Hepatic stellate cell (primary cell): ENCODE data around the gene CA5A.
"Not testable (repeated sequence)": the region's sequence is repeated elsewhere in the genome, so short reads cannot be mapped to it uniquely, and the experiment has no call there.

ENCODE experiments used
- DNase-seq: peaks from one replicate; pipeline ENCODE4 v3.0.0; 2011; ENCODE audit warnings: low spot score

CA5A gene

DNA sequence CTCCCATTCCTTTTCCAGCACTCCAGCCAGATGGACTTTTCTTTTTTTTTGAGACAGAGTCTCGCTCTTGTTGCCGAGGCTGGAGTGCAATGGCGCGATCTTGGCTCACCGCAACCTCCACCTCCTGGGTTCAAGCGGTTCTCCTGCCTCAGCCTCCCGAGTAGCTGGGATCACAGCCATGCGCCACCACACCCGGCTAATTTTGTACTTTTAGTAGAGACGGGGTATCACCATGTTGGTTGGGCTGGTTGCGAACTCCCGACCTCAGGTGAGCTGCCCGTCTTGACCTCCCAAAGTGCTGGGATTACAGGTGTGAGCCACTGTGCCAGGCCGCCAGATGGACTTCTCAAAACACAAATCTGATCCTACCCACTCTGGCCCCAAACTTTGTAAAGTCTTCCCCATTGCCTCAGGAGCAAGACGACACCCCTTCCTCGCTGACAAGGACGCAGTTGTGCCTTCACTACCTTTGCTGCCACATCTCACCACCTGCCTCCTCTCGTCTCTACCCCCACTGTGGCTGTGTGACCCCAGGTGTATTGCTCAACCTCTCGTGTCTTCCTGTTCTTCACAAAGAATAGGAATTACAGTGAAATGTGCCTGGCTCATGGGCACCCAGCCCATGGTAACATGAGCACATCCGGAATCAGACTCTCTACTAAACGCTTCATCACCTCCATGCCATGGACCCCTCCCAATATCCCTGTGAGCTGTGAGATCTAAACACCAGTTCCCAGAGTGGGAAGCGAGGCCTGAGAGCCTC is 11.2 kb upstream of the CA5A start:
- no peak for DNase-seq

DNA sequence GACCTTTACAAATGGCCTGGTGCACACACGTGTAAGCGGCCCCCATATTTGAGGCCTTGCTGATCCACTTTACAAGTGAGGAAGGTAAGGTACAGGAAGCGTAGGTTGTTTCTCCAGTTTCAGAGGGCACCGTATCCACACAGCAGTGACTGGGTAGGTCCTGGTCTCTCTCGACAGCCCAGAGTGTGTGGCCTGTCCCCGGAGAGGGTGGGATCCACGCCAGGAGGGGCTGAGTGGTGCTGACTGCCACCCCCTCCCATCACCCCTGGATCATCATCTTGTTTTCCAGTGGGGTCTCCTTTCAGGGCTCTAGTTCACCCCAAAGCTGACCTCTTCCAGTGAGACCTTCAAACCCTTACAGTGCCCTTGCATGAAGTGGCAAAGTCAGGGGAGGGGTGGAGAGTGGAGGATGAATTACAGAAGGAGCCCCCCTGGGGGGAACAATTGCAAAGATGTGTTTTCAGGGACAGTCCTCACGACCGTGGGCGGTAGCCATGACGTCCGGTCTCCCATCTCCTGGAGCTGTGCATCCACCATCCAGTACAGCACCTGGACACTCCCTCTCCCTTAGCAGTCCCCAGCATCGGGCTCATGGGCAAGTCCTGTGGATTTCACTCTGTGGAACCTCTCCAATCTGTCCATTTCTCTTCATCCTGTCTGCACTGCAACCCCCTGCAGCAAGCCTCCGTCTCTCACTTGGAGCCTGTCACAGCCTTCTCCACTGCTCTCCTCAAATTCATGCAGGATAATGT is 10.4 kb upstream of the CA5A start:
- DNase-seq: no peak

DNA sequence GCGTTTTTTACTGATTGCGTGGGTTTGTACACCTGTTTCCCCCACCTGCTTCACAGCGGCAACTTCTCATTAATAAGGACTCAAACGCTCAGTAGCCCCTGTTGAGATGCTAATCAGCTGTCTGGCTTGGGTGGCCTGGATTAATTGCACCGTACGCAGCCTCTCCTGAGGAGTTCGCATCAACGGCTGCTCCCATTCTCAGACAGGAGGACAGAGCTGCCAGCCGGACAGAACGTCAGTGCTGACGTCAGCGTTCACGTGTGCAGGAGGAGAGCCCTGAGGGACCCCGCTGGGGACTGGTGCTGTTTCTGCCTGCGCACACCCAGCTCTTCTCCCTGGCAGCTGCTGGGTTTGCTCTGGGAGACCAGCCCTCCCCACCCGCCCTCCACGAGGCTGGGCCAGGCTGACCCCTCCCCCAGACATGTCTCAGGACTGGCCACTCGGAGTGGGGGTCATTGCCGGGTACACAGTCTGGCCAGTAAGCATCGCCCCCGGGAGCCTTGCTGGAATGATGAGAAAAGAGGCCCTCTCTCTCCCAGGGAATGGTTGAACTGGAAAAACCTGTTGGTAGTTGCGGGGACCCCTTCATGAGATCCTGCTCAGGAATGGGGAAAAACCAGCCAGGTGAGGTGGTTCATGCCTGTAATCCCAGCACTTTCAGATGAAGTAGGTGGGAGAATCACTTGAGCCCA is 9.2 kb upstream of the CA5A start:
- DNase-seq: no peak

DNA sequence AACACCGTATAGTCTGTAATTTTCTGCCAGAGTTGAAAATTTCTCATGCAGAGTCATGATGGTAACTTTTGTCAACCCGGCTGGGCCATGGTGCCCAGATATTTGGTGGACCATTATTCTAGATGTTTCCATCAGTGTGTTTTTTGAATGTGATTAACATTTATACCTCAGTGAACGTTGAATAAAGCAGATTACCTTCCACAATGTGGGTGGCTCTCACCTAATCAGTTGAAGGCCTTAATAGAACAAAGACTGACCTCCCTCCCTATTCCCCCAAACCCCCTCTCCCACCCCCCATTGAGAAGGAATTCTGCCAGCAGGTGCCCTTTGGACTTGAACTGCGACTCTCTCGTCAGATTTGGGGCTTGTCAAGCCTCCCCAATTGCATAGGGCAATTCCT is 6.4 kb upstream of the CA5A start:
- DNase-seq: no peak

DNA sequence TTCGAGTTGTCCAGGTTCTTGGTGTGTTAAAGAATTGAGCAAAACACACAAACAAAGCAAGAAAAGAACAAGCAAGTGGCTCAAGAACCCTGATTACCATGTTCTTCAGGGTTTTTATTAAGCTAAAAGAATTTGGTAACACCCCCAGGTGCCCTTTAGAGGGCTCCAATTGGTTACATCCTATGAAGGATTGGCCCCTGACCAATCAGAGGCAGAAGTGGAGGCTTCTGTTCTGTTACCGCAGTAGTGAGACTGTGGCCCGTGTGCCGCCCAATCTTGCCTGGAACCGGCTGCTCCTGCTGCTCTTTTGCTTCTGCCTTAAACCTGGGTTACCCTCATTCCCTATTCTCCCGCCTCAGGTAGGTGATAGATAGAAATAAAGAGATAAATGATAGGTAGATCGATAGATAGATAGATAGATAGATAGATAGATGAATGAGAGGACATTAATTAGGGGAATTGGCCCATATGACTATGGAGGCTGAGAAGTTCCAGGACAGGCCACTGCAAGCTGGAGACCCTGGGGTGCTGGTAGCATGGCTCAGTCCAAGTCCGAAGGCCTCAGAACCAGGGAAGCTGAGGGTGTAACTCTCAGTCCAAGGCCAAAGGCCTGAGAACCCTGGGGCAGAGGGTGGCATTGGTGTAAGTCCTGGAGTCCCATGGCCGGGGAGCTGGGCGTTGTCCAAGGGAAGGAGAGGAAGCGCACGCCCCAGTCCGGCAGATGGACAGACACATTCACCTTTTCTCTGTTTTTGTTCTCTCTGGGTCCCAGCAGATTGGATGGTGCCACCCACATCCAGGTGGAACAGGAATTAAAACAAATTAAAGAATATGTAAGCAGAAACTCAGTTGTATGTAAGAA is 3.5 kb upstream of the CA5A start:
- DNase-seq: no peak

DNA sequence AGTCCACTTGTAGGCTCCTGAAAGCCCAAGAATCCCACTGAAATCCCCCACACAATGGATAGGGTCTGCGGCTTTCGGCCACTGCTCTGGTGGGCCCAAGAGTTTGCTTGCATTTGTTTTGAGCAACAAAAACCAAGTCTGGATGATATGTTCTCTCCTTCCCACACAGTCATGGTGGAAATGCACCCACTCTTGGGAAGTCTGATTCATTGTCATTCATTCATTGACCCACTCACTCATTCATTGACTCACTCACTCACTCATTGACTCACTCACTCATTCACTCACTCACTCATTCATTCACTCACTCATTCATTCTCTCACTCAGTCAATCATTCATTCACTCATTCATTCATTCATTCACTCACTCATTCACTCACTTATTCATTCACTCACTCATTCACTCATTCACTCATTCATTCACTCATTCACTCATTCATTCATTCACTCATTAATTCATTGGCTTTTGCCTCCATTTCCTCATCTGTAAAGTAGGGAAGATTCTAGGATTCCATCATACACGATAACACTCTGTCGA is 2.2 kb upstream of the CA5A start:
- DNase-seq: no peak

DNA sequence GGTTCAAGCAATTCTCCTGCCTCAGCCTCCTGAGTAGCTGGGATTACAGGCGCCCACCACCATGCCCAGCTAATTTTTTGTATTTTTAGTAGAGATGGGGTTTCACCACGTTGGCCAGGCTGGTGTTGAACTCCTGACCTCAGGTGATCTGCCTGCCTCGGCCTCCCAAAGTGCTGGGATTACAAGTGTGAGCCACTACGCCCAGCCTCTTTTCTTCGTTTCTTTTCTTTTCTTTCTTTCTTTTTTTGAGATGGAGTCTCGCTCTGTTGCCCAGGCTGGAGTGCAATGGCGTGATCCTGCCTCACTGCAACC is 858 bp upstream of the CA5A start:
- DNase-seq: not testable (repeated sequence)

DNA sequence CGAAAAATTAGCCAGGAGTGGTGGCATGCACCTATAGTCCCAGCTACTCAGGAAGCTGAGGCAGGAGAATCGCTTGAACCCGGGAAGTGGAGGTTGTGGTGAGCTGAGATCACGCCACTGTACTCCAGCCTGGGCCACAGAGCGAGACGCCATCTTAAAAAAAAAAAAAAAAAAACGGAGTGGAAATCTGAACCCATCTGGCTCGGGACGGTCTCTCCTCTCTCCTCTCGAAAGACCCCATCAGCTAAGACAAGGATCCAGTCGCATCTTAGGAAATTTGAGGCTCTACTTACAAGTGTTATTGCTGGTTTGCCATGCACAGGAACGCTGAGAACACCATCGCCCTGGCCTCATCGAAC is 334 bp downstream of the CA5A start:
- not testable (repeated sequence) for DNase-seq

DNA sequence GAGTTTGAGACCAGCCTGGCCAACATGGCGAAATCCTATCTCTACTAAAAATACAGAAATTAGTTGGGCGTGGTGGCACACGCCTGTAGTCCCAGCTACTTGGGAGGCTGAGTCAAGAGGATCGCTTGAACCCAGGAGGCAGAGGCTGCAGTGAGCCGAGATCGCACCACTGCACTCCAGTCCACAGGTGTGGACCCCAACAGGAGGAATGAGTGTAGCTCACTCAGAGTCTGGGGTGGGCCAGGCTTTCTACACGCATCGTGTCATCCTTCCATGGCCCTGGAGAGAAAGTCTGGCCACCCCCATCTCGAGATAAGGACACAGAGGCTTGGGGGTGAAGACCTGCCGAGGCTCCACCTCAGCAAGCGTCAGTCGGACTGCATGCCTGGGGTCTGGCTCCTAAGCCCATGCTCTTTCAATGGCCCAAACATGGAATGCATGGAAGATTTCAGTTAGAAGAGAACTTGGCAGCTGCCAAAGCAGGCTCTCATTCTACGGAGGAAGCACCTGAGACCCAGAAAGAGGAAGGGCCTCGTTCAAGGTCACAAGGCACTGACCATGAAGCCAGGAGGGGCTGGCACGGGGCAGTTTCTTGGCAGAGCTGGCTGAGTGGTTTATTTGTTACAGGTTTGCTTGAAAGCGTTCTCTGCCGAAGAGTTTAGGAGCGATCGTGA is 1.4 kb downstream of the CA5A start:
- not testable (repeated sequence) for DNase-seq

DNA sequence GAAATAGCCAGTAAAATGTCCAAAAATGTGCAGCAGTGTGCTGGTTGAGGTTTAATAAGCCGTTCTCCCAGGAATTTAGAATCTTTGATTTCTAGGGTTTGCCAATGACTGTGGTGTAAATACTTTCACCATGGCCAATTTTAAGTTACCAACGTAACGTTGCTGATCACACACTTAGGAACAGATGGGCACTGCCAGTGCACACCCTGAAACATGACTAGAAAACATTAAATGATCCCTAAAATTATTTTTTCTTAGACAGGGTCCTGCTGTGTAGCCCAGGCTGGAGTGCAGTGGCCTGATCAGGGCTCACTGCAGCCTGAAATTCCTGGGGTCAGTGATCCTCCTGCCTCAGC is 3.2 kb downstream of the CA5A start:
- DNase-seq: no peak

DNA sequence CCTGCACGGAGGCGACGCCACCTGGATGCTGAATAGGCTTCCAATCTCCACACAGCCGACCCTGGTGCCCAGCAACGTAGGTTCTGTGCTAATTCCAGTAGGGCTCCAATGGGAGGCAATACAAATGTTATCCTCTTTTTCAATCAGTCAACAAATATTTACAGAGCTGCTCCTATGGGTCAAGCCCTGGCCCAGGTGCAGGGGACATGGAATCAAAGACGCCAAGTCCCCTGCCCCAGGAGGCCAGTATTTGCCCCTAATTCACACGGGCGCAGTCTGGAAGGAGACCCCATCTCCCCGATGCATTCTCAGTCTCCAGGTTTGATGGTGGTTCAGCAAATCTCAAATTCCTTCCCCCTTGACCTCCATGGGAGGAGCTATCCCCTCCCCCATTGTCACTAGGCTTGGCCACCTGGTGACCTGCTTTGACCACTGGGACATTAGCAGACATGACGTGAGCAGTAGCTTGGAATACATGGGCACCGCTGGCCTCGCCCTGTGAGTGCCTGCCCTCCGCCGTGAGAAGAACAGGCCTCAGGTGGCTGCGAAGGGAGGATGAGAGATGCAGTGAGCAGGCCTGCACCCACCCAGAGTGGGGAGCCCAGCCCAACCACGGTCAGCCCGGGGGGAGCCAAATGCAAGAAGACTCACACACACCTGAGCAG is 3.7 kb downstream of the CA5A start:
- DNase-seq: not testable (repeated sequence)

DNA sequence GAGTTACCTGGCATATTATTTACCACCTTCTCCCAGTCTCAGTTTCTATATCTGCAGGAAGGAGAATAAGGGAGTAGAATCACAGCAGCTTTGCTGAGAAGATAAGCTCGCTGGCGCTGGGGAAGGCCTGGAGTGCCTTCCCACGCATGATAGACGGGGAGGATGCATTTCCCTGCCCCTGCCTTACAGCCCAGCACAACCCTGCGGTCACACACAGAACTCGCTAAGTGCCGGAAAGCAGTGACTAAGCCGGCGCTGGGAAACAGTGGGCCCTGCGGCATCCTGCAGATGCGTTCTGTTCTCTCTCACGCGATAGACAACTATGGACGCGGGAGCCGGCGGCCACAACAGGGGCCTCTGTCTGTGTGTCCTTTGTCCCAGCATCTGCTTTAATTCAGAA is 4.8 kb downstream of the CA5A start:
- peak; percentile 83 for DNase-seq

DNA sequence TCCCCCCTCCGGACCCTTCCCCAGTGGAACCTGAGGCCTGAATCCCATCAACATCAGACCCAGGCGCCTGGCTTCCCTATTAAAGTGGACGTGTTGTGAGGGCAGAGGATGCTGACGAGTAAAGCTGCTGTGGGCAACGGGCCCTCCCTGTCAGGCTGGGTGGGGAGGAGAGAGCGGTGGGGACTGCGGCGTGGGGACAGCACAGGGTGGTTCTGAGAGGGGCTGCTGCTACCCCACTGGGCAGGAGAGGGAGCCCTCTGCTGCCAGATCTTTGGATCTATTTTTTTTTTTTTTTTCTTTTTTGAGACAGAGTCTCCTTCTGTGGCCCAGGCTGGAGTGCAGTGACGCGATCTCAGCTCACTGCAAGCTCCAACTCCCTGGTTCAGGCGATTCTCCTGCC is 5.9 kb downstream of the CA5A start:
- peak; percentile 46 for DNase-seq

DNA sequence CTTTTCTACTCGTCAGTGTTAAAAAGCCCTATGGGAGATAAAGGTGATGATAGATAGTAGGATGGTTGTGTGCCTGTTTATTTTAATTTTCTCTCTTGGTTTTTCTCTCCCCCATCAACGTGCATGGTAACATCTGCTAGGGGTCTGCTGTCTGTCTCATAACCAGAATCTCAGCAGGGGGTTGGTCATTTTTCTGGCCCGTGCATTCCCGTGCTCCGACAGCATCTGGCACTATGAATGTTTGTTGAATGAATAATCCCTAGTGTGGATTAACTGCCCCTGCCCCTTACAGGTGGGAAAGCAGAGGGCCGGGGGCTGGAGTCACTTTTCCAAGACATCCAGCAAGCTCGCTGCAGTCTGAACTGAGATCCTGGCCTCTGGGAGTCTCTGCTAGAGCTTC is 6.3 kb downstream of the CA5A start:
- no peak for DNase-seq

DNA sequence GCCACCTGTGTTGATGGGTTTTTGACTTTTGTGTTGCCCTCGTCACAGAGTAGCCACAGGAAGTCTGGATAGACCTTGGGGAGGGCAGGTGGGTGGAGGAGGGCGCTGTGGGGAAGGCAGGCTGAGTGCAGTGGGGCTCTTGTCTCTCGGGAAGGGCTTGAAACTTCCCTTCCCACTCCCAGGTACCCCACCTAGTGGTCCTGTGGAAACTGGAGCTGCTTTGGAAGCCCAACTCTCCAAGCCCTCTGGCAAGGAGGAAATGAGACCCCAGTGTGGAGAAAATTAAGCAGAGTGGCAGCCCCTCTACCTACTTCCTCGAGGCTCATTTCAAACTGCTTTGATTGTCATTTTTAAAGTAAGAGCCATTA is 9.2 kb downstream of the CA5A start:
- no peak for DNase-seq

DNA sequence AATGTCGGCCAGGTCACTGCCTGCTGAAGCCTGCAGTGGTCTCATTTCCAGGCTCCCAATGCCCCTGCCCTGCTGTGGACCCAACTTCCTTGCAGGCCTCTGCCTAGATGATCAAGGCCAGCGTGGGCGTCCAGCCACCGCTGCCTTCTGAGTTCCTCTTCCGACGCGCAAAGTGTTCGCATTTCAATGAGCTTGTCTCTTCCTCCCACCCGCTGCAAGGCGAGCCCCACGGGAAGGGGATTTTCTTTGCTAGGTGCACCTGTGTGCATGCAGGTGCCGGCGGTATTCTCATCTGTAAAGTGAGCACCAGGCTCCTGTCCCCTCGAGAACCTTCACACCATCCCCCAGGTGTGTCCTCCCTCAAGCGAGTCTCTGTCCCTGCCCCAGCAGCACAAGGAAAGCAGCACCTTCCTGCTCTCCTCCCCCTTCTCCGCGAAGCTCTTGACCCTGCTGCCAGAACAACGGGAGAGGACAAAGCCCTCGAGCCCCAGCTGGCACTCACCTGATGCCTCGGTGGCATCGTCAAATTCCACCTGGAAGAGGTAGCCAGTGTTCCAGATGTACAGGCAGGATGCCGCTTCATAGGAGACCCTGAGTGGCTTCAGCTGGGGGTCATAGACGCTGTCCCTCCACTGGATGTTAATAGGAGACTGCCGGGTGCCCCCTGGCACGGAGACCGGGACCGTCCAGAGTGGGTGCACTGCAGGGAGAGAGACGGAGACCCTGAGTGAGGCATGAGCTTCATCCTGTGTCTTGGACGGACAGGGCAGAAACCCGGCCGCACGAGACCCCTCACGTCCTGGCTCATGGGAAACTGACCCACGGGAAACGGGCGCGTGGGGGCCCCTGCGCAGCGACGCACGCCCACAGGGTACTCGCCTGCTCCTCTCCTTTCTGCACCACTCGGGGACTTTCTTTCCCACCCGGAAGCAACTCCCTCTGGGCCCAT is 9.8 kb downstream of the CA5A start:
- DNase-seq: no peak

DNA sequence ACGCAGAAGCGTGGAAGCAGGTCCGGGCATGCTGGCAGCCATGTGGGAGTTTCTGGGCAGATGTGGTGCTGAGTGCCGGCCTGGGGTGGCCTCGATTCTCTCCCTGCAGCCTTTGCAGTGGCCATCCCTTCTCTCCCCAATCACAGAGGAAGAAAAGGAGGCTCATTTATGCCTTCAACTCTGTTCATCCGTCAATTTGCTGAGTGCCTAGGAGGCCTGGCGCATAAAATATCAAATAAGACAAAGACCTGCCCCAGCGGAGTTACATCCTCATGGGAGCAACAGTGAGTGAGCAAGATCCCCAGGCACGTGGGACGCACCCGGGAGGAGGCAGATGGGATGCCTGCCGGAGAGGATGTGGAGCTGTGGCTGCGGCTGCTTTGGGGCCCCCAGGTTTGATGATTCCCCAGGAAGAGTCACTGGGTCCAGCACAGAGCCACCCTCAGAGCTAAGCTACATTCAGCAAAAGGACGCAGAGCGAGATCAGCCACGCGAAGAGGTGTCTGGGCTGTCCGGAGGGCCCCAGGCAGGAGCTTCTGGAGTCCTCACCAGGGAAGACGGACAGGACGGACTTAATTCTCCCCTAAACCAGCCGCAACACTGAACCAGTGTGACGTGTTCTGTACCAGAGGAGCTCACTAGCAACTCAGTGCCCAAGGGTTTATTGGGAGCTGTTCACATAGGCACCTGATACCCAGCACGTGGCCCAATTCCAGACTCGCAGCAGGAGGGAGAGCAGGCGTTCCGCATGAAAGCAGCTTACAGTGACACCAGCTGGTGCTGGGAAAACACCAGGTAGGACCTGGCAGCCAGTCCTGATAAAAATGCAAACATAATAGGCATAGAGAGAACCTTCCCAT is 11.3 kb downstream of the CA5A start:
- DNase-seq: no peak

DNA sequence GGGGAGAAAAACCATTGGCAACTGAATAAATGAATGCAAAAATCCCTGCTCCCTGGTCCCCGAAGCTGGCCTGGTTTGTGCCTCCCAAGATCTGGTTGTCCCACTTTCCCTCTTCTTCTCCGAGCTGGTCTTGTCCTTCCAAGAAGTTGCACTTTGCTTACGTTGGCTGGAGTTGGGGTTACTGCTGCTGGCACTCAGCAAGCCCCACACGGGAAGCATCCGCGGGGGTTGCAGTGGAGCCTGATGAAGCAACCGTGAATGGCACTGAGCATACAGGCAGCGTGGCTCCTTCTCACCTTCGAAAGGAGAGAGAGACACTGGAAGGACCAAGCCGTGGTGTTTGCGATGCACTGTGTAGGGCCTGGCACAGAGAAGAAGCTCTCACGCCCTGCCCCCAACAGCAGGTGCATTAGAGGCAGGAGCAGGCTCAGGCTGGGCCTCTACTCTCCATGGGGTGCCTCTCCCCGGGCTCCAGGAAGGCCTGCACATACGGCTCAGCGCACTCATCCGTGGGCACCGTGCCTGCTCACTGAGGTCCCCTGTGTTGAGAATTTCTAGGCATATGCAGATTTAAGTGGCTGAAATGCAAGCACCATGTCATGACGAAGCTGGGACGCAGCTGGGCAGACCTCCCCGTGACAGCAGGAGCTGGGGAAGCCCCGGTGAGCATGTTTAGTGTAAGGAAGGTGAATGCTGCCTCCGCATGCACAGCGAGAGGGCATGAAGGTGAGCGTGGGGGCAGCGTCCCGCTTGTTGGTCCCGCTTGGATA is 12.1 kb downstream of the CA5A start:
- DNase-seq: no peak
